AG09309 (cell line): Measurements from ENCODE around the gene LNPK.

Experiments used
- DNase-seq: peaks from one replicate; pipeline ENCODE4 v3.0.0-alpha.2; 2010; ENCODE audit warnings: low read depth
- H3K4me3 ChIP-seq: 2 replicates; pipeline ENCODE4 v1.5.1; 2011; ENCODE audit warnings: mild to moderate bottlenecking, low read depth, low read length, moderate library complexity; ENCODE audit not compliant: control insufficient read depth
- TF ChIP-seq, protein P1 (sequence below): IDR thresholded peaks from 2 replicates; pipeline ENCODE4 v1.5.1; 2011; ENCODE audit warnings: mild to moderate bottlenecking, low read depth, low read length, inconsistent platforms; ENCODE audit not compliant: insufficient read depth, control insufficient read depth; ENCODE audit errors: missing control alignments

LNPK gene

DNA sequence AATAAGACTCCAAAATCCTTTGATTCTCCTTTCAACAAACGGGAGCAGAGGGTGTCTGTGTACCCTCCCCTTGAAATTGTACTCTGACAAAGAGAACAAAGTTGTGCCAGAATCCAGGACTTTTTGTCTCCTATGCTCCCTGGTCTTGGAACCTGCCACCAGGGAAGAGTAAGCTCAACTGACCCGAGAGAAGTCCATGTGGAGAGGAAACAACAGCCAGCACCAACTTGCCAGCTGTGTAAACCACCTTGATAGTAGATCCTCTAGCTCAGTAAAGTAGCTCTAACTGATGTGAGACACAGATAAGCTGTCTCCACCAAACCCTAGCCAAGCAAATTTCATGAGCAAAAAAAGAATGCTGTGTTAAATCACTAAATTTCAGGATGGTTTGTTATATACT lies 46.9 kb downstream of the LNPK start:
- TF ChIP-seq, protein P1, sequence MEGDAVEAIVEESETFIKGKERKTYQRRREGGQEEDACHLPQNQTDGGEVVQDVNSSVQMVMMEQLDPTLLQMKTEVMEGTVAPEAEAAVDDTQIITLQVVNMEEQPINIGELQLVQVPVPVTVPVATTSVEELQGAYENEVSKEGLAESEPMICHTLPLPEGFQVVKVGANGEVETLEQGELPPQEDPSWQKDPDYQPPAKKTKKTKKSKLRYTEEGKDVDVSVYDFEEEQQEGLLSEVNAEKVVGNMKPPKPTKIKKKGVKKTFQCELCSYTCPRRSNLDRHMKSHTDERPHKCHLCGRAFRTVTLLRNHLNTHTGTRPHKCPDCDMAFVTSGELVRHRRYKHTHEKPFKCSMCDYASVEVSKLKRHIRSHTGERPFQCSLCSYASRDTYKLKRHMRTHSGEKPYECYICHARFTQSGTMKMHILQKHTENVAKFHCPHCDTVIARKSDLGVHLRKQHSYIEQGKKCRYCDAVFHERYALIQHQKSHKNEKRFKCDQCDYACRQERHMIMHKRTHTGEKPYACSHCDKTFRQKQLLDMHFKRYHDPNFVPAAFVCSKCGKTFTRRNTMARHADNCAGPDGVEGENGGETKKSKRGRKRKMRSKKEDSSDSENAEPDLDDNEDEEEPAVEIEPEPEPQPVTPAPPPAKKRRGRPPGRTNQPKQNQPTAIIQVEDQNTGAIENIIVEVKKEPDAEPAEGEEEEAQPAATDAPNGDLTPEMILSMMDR, result no peak
- no peak overlapping the region for H3K4me3 ChIP-seq
- DNase-seq, result no peak

DNA sequence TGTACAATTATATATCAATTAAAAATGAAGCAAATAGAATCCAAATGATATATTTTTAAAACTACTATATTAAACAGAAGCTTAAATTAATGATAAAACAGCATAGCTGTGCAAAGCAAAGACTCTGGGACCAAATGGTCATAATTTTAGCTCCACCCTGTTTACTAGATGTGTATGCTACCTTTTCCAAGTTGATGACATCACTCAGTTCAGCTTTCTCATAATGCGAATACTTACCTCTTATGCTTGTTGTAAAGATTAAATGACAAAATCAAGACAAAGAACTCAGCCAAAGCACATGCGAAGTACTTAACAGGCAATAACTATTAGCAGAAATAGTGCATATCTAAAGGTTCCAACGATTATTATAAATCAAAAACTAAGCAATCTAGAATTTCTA lies 51.6 kb downstream of the LNPK start:
- no peak overlapping the region for H3K4me3 ChIP-seq
- TF ChIP-seq, protein P1, result no peak
- no peak for DNase-seq

DNA sequence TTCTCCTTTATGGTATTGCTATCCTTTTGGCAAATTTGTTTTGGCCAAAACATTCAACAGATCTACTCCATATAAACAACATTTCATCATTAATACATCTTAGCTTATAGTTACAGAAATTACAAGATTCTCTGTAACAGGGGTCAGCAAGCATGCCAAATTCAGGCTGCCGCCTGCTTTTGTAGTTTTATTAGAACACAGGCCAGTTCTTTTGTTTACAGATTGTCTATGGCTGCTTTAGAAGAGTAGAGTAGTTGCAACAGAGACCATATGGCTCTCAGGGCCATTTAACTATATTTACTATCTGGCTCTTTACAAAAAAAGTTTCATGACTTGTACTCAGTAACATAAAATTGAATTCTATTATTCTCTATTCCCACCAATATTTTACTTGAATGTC lies 53.9 kb downstream of the LNPK start:
- TF ChIP-seq, protein P1, result no peak
- H3K4me3 ChIP-seq, result no peak overlapping the region
- no peak for DNase-seq

DNA sequence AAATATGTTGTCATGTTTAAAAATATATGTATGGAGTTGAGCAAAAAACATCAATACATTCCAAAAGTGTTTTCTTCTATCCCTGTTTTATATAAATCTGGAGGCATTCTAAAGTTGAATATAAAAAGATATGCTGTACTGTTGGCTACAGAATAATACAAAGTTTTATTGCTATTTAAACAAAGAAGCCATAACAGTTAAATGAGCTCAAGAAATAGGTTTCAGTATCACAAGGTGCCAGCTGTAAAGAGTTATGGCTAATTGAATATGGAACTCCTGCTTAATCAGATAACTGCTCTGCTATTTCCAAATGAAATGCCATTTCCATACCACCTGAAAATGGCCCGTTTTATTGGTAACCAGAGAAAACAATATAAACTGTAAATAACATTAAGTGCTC lies 55.0 kb downstream of the LNPK start:
- H3K4me3 ChIP-seq, result no peak overlapping the region
- TF ChIP-seq, protein P1, result no peak
- DNase-seq, result no peak

DNA sequence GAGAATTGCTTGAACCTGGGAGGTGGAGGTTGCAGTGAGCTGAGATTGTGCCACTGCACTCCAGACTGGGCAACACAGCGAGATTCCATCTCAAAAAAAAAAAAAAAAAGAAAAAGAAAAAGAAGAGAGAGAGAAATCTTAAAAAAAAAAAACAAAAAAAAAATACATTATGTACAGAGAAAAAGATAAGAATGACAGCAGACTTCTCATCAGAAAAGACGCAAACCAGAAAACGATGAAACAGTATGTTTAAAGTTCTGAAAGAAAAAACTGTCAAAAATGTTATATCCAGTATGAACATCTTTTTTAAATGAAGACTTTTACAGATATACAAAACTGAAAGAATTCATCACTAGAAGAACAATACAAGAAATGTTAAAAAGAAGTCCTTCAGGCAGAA lies 60.4 kb downstream of the LNPK start:
- no peak overlapping the region for H3K4me3 ChIP-seq
- TF ChIP-seq, protein P1, result no peak
- DNase-seq, result no peak

DNA sequence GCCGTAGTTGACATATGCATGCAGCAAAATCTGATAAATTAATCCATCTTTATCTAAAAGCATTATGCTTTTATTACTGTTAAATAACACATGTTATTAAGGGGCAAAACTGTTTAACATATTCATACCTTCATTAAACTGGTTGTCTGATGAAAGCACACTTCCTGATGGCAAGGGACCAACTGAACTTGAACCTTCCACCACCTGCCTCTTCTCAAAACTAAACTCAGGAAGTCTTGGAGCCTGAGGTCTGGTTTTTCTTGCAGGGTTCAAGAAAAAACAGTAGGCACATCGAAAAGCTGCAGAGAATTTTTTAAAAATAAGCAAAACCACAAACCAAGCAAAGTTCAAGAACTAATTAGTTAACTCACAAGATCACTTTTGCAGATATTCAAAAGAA lies 64.9 kb downstream of the LNPK start:
- H3K4me3 ChIP-seq, result no peak overlapping the region
- no peak for DNase-seq
- TF ChIP-seq, protein P1, result no peak
